GM19455 (cell line): ENCODE results near the gene IMPG2.

Experiments used
- ATAC-seq: cut with Tn5 transposase; IDR thresholded peaks from one replicate; pipeline ENCODE4 v1.9.1; 2021; ENCODE audit not compliant: unreplicated experiment

Gene IMPG2

DNA sequence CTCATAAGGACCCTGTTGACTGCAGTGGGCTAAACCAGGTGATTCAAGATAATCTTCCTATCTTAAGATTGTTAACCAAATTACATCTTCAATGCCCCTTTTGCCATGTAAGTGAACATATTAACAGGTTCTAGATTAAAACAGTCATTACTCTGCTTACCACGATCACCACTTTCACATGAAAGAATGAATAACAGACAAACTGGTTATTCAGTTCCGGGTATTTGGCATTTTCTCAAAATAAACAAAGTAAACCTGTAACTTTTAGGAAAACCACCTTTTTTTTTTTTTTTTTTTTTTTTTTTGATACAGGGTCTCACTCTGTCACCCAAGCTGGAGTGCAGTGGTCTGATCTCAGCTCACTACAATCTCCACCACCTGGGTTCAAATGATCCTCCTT is 131.2 kb downstream of the IMPG2 start:
- no peak for ATAC-seq

DNA sequence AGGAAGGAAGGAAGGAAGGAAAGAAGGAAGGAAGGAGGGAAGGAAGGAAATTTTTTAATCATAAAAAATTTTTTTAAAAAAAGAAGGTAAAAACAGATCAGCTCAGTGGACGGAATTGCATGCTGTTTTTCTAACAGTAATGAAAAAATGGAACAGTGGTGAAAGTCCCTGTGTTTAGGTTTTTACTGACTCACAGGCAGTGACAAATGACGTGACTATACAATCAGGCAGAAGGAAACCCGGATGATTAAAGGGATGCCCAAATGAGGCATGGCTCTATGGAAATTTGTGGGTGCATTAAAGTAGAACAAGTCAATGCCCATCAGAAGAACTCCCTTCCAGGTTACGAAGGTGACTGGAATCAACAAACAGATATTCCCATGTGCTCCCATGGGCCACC is 135.0 kb downstream of the IMPG2 start:
- no peak for ATAC-seq

GRCh38 chr3:101184111-101184510 is 136.3 kb downstream of the IMPG2 start:
- ATAC-seq = no peak

DNA sequence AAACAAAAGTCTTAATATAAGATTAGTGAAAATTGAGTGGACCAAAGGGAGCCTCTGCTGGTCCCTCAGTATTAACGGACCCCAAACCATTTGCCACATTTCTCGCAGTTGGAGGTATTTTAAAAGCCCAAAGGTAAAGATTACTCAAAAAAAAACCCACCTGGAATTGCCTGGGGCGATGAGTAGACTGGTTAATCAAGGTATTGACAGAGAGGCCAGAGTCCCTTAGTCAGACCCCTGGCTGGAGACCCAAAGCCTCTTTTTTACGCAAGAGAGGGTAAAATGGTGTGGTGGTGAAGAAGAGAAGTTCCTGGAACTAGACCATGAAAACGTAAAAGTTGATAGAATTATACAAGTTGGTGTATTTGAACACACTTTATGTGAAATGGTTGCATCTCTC is 137.2 kb downstream of the IMPG2 start:
- ATAC-seq = no peak

GRCh38 chr3:101182734-101183133 is 137.6 kb downstream of the IMPG2 start:
- no peak for ATAC-seq

- no peak for ATAC-seq
Measured at GRCh38 chr3:101181801-101182200, 138.6 kb downstream of the IMPG2 start.

- ATAC-seq = no peak
Measured at GRCh38 chr3:101179637-101180036, 140.7 kb downstream of the IMPG2 start.

GRCh38 chr3:101177577-101177976 is 142.8 kb downstream of the IMPG2 start:
- ATAC-seq = no peak
